HK-2 (cell line): Measurements from ENCODE around the gene HEPACAM.

Source experiments
- DNase-seq: peaks from one replicate; pipeline ENCODE4 v3.0.0-alpha.2; 2018; ENCODE audit not compliant: unreplicated experiment

Gene HEPACAM

DNA sequence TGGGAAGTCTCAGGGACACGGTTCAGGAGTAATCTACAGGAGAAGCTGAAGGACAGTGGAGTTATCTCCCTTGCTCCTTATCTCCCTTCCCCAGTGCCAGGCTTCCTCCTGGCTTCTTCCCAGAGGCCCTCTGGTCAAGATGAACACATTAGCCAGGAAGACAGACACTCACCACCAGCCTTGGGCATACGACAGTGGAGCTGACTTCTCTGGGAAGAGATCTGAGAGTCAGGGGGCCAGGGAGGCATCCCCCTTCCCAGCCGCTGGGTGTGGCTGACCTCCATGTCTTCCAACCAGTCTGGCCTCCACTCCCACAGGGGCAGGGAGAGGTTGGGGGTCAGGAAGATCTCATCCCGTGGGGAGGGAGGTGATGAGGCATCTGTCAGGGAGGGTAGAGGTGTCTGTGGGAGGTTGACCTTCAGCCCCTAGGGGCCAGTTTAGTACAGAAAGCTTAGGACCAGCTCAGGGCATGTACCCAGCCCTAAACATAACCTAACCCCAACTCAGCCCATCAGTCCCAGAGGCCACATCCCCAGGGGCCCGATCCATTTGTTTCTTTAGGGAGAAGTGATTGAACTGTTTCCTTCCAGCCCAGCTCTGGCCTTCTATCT is 50.9 kb downstream of the HEPACAM start:
- no peak for DNase-seq

DNA sequence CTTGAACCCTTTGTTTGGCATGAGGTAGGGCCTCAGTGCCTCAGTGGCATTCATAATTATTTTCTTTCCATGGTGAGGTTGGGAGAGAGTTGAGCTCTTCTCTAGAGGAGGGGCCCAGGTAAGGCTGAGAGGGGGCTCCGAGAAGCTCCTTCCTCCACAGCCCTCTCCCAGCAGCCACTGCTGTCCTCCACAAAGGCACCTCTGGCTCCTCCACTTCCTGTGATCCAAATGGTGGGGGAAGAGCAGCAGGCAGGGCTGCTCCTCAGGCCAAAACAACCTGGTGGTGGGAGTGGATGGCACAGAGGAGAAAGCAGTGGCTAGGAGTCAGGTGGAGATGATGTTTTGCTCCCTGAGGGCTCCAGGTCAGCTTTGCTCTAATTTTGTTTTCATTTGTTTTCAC is 51.5 kb downstream of the HEPACAM start:
- DNase-seq = no peak

DNA sequence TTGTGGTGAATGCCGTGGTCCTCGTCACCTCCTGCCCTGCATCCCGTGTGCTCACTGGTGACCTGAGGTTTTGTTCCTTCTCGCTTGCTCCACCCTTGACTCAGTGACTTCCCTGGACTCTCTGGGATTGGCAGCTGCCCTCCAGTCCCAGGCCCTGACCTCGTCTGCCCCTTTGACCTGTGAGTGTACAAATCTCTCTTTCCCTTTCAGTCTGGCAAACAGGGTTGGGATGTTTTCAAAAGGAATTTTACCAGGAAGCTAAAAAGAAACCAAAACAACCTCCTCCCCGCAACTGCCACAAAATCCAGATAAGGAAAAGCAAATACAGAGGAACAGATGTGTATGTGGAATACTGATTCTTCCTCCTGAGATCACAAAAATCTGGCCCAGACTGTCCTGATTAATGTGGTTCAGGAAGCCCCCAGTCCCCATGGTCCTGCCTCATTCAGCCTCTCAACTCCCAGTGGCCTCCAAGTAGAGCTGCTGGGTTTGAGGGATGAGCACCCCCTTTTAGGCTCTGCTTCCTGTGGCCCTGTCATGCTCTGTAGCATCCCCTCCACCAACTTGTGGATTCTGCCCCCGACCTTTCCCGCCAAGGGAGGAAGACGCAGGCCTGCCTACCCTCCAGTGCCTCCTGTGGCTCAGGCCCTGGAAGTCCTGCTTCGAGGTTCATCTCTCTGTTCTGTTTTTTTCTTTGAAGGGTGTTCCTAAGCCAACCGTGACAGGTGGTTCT is 53.3 kb downstream of the HEPACAM start:
- DNase-seq = no peak

DNA sequence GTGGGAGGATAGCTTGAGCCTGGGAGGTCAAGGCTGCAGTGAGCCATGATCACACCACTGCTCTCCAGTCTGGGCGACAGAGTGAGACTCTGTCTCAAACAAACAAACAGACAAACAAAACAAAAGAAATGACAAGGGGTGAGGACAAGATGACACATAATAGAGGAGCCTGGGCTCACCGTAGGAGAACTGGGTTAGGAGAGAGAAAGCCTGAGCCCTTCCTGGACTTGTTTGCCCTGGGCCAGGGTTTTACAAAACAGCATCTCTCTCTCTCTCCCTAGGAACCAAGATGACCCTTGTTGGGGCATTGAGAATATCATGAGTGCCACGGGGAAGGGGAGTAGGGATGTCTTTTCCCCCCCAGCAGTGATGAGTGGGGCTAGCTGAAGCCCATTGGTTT is 54.9 kb downstream of the HEPACAM start:
- no peak for DNase-seq

DNA sequence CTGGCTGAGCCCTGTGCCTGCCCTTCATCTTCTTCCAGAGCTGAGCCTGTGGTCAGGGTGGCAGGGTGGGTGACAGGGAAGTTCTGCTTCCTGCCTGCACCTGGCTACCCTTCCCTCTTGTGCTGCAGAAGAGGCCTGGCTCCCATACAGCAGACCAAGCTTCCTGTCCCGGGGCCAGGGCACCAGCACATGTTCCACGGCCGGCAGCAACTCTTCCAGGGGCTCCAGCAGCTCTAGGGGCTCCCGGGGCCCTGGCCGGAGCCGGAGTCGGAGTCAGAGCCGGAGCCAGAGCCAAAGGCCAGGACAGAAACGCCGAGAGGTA is 55.6 kb downstream of the HEPACAM start:
- no peak for DNase-seq

DNA sequence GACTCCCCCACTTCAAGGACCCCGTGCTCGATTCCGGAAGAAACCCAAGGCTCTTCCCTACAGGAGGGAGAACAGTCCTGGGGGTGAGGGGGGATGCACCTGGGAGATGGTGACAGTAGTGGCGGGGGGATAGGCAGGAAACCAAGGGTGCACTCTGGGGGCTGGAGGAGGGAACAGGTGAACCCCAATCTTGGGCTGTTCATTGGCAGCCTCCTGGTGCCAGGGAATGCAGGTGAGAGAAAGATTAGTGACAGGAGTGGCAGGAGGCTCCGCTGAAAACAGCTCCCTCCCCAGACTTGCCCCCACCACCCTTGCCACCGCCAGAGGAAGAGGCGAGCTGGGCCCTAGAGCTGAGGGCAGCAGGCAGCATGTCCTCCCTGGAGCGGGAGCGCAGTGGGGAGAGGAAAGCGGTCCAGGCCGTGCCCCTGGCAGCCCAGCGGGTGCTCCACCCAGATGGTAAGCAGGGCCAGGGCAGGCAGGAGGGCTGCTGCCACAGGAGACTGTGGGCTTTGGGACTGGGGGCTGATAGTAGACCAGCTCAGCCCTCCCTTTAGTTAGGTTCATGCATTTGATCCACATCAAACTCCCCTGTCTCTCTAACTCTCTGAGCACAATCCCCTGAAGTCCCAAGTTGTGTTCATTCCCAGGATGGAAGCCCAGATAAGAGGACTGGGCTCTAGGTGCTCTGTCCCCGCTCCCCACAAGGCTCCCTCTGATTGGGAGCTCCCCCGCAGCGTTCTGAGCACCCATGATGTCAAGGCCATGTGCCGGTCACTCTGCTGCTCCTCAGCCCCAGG is 56.2 kb downstream of the HEPACAM start:
- no peak for DNase-seq

DNA sequence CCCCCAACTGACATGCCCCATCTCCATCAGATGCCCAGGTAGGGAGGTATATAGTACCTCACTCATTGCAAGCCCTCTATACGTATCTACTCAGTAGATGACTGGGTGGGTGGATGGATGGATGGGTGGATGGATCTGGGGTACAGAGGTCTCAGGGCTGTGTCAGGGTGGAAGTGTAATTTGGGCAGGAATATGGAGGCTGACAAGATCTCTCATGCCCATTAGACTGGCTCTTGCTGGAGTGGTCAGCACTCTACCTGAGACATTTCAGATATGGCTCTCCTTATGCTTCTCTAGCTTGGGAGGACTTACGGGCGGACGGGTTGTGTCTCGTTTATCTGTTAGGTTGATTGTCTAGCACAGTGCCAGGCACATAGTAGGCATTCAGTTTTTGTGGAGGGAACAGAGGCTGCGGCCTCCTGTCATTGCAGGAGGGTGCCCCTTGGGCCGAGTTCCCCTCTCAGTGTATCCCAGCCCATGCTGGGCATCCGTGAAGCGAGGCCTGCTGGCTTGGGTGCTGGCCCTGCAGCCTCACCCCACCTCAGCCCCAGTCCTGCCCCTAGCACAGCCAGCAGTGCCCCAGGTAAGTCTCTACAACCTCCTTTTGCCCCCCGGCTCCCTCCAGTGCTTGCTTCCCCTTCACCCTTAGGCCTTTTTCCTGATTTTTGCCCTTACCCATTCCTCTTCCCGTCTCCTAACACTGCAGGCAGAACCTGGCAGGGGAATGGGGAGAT is 56.9 kb downstream of the HEPACAM start:
- DNase-seq = no peak

DNA sequence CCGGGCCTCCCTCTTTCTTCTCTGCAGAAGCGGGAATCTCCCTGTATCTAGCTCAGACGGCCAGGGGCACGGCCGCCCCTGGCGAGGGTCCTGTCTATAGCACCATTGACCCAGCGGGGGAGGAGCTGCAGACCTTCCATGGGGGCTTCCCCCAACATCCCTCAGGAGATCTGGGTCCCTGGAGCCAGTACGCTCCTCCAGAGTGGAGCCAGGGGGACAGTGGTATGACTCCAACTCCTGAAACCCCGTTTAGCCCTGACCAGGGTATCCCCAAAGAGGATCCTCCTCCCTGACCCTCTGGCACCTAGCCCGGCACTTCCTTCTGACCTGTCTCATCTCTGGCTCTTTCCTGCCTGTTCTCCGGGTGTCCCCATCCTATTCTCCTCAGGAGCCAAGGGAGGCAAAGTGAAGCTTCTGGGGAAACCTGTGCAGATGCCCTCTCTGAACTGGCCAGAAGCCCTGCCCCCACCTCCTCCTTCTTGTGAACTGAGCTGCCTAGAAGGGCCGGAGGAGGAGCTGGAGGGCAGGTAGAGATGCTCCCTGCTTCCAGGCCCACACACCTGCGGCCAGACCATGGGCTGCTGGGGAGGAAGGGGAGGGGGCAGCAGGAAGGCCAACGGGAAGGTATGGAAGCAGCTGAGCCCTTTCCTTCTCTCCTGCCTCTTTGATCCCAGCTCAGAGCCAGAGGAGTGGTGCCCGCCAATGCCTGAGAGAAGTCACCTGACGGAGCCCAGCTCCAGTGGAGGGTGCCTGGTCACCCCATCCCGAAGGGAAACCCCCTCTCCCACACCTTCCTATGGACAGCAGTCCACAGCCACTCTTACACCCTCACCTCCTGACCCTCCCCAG is 57.7 kb downstream of the HEPACAM start:
- DNase-seq = no peak

DNA sequence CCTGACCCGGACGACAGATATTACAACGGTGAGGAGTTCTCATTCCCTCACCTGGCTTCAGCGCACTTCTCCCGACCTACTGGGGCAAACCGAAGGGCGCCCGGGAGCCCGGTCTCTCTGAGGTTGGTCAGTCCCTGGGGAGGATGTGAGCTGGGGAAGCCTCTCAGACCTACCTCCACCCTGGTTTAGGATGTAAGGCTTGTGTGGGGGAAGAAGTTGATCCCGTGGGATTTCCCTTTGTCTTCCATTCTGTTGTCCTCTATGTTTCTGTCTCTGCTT is 58.3 kb downstream of the HEPACAM start:
- no peak for DNase-seq

DNA sequence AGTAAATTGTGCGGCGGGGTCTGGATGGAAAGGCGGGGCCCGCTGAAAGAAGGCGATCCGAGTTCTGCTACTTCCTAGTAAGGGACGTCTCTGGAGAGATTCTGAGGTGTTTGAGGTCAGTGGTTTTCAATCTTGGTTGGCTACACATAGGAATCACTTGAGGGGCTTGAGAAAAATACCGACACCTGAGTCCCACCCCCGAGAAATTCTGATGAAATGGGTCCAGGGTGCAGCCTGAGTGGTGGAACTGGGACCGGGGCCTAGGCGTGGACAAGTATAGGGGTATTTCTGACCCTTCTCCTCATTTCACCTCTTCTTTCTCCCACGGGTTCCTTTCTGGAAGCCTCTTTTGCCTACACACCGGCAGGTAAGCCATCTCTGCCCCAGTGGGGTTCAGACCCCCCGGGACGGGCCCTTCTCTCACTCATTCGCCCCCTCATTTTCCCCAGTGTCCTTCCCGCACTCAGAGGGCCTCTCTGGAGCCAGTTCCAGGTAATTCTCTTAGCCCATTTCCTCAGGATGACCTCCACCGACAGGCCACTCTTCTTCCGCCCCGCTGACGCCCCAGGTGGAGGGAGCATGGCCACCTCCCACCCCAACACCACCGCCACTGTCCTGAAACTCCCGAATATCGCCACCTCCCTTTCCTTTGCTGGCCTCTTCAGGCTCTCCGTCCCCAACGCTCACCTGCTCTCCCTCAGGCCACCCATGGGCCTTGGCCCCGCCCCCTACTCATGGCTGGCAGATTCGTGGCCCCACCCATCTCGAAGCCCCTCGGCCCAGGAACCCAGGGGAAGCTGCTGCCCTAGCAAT is 58.8 kb downstream of the HEPACAM start:
- DNase-seq = no peak

DNA sequence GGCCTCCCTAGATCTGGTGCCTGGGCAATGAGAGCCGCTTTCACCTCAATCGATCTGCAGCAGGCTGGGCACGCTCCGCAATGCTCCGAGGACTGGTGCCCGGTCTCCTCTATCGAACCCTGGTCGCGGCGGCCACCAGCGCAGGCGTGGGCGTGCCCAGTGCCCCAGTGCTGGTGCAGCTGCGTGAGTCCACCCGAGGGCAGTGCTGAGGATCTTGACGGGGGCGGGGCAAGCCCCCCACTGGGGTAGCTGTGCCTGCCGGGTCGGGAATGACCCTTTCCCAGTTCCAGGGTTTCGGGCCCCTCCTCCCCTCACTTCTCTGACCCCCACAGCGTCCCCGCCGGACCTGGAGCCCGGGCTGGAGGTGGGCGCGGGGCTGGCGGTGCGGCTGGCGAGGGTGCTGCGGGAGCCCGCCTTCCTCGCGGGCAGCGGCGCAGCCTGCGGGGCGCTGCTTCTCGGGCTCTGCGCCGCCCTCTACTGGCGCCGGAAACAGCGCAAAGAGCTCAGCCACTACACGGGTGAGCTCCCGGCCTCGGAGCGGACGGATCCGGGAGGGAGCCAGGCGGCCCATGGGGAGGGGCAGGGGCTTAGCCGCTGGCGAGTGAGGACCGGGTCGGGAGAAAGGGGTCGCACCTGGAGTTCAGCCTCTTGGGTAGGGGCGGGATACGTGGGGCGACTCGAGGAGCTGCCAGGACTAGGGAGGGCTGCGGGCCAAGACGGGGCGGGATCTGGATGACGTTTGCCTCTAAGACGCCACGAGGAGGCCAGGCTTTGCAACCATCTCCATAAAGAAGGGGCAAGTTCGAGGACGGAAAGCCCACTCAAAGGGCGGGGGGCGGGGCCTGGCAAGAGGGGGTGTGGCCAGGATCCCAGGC is 59.7 kb downstream of the HEPACAM start:
- peak; percentile 88 for DNase-seq

DNA sequence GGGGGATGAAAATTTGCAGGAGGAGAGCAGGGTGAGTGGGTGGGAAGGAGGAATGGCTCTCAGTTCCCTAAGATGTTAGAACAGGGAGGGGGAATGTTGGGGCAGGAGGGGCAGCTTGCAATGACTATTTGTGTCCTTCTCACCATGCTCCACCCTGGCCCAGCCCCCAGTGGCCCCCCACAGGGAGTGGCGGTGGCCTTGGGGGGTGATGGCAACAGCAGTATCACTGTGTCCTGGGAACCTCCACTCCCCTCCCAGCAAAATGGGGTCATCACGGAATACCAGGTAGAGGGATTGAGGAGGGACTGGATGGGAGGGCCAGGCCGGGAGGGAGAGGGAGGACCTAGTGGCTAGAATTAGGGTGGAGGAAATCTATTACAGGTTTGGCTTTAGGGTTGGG is 60.4 kb downstream of the HEPACAM start:
- DNase-seq = no peak

DNA sequence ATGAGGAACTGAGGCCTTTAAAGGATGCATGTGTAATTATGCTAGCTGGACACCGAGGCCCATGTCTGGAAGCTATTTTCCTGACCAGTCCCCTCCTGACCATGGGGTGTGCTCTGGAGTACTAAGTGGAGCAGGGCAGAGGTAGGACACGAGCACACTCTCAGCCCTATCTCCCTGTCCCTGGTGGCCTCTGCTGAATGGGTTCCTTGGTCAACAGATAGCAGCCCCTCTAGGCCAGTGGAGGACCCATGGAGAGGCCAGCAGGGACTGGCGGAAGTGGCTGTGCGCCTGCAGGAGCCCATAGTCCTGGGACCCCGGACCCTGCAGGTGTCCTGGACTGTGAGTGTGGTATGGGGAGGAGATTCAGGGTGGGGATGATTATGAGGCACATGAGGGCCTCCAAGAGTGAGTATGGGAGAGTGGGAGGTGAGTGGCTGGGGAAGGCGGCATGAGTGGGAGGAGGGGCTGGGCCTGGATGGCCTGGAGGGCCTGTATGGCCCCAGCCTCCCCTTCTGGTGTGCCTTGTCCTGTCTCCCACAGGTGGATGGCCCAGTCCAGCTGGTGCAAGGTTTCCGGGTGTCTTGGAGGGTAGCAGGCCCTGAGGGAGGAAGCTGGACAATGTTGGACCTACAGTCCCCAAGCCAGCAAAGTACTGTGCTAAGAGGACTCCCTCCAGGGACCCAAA is 61.1 kb downstream of the HEPACAM start:
- no peak for DNase-seq

DNA sequence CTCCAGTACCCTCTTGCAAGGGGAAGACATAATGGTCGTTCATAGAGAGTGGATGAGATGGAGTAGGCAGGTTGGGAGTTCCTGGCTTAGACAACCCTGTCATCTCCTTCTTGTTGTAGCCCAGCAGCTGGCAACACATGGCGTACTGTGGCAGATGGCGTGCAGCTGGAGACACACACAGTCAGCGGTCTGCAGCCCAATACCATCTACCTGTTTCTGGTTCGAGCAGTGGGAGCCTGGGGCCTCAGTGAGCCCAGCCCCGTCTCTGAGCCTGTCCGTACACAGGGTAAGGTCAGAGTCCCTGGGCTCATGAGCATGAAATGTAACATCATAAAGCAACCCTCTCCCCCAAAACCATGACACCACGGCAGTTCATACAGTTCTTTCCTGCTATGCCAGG is 61.9 kb downstream of the HEPACAM start:
- no peak for DNase-seq

DNA sequence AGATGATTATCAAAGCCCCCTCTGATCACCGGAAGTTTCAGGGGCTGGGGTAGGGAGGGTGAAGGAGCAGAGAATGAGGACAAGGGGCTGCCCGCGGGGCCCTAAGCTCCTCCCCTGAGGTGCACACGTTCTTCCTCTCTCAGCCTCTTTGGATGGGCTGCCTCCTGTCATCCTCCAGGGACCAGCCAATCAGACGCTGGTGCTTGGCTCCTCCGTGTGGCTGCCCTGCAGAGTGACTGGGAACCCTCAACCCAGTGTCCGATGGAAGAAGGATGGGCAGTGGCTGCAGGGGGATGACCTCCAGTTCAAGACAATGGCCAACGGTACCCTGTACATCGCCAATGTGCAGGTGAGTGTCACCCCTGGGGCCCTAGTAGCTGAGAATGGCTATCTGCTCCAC is 63.1 kb downstream of the HEPACAM start:
- no peak for DNase-seq

DNA sequence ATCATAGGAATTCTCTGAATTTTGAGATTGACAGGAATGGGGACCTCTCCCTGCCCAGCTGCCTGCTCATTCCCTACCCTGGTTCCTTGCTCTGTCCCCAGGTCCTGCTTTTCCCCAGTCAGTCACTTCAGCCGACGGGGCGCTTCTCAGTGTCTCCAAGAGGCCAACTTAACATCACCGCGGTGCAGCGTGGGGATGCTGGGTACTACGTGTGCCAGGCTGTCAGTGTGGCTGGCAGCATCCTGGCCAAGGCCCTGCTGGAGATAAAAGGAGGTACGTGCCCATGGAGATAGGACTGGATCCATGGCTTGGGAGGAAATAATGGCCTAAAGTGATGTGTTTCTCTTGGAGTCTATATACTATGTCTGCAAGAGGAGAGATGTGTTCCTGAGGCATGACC is 63.6 kb downstream of the HEPACAM start:
- DNase-seq = no peak

DNA sequence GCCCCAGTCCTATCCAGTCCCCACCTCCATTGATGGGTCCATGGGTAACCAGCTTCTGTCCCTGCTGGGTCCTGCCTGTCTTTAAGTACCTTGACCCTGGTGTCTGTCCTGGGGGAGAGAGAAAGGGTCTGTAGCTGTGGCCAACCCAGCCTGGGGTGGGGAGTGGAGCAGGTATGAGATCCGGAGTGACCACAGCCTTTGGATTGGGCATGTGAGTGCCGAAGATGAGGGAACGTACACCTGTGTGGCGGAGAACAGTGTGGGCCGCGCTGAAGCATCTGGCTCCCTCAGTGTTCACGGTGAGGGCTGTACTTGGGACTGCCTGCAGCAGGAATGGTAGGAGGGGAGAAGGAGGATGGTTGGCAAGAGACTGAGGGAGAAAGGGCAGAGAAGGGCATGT is 65.4 kb downstream of the HEPACAM start:
- no peak for DNase-seq

DNA sequence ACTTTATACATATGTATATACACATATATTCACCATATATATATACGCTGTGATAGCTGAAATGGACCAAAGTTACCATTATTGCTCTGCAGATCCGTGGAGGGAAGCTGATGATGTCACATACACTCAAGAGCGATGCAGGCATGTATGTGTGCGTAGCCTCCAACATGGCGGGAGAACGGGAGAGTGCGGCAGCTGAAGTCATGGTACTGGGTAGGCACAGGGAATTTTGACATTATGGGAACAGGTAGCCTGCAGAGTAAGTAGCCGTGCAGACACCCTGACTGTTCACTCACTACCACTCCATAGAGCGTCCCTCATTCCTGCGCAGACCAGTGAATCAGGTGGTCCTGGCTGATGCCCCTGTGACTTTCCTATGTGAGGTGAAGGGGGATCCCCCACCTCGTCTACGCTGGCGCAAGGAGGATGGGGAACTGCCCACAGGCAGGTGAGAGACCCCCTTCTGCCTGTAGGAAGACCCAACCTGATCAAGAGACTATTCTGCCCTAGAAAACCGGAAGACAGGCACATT is 65.9 kb downstream of the HEPACAM start:
- no peak for DNase-seq

DNA sequence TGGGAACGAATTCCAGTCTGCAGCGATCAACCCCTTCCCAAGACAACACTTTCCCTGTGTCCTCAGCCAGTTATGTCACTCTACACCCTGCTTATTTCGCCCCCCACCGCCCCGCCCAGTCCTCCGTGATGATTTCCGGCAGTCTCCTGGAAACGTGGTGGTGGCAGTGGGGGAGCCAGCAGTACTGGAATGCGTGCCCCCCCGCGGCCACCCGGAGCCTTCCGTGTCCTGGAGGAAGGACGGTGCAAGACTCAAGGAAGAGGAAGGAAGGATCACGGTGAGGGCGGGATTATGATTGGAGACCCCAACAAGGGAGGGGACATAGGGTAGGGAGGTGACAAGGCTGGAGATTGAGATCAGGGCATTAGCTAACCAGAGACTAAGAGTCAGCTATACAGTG is 66.5 kb downstream of the HEPACAM start:
- no peak for DNase-seq
